Osteoblast (primary cell): ENCODE data around the gene KIAA0753. TPM values are rescaled to one million over a fixed set of nuclear protein-coding genes. Genes with fewer than 3 reads are reported as not detected.

ENCODE experiments used
- DNase-seq: peaks from one replicate; pipeline ENCODE4 v3.0.0; 2011; ENCODE audit warnings: low spot score, mixed read lengths; ENCODE audit not compliant: insufficient read length; ENCODE audit errors: missing footprints
- H2AFZ ChIP-seq: 2 replicates; pipeline ENCODE4 v1.6.0; 2011; ENCODE audit warnings: mild to moderate bottlenecking, low read length
- H3K27ac ChIP-seq: 2 replicates; pipeline ENCODE4 v1.5.1; 2011; ENCODE audit warnings: mild to moderate bottlenecking, low read depth, low read length, moderate library complexity
- H3K27me3 ChIP-seq: 2 replicates; pipeline ENCODE4 v1.6.0; 2012; ENCODE audit warnings: mild to moderate bottlenecking, control low read depth, inconsistent platforms, low read length, moderate library complexity; ENCODE audit not compliant: insufficient read depth
- H3K36me3 ChIP-seq: 2 replicates; pipeline ENCODE4 v1.5.1; 2011; ENCODE audit warnings: mild to moderate bottlenecking, low read length, control low read depth, moderate library complexity; ENCODE audit not compliant: insufficient read depth
- H3K4me1 ChIP-seq: 2 replicates; pipeline ENCODE4 v1.5.1; 2011; ENCODE audit warnings: mild to moderate bottlenecking, low read length, control low read depth, moderate library complexity; ENCODE audit not compliant: insufficient read depth
- H3K4me2 ChIP-seq: 2 replicates; pipeline ENCODE4 v1.6.0; 2011; ENCODE audit warnings: mild to moderate bottlenecking, low read length; ENCODE audit not compliant: insufficient read depth
- H3K4me3 ChIP-seq: fragments of 200-600 bp; sonication (generic); 3 replicates; pipeline ENCODE4 v1.5.1; 2012; ENCODE audit warnings: mild to moderate bottlenecking, low read length, inconsistent platforms; ENCODE audit not compliant: insufficient read depth
- H3K79me2 ChIP-seq: 2 replicates; pipeline ENCODE4 v1.6.0; 2012; ENCODE audit warnings: mild to moderate bottlenecking, low read length, control low read depth, inconsistent platforms; ENCODE audit not compliant: insufficient read depth
- H3K9me3 ChIP-seq: 2 replicates; pipeline ENCODE4 v1.5.1; 2011; ENCODE audit warnings: low read depth, low read length, control low read depth
- H4K20me1 ChIP-seq: 2 replicates; pipeline ENCODE4 v1.6.0; 2012; ENCODE audit warnings: mild to moderate bottlenecking, low read length, control low read depth; ENCODE audit not compliant: insufficient read depth
- CTCF ChIP-seq: IDR thresholded peaks from 2 replicates; pipeline ENCODE4 v1.5.1; 2011; ENCODE audit warnings: mild to moderate bottlenecking, low read depth, low read length, moderate library complexity; ENCODE audit errors: extremely low read depth
- small RNA-seq: library from RNA; depleted of rRNA; stranded (forward); fragments of <200 nt; gene quantifications from one replicate; pipeline ENCODE3, GENCODE V24; 2012
- total RNA-seq: library from RNA; depleted of rRNA; stranded (reverse); fragments of >200 nt; gene quantifications from 2 replicates; pipeline ENCODE4 v1.2.3, GENCODE V29; 2012

The KIAA0753 gene
- total RNA-seq, 1 donor: 17.0 TPM

DNA sequence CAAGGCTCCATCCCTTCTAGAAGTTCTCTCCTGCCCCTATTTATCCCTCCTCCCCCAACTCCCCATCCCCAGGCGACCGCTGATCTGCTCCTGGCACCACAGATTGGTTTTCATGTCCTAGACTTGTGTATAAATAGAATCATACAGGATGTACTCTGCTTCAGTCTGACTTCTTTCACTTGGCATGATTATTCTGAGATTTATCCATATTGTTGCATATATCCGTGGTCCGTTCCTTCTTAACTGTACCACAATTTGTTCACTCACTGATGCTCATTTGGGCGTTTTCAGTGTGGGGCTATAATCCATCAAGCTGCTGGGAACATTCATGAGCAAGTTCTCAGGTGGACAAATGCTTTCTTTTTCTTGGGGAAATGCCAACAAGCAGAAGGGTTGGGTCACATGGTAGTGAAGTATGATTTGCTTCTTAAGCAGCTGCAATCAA, 108.0 kb downstream of the KIAA0753 start:
- Histone ChIP-seq H2AFZ (no peak overlapping the region), H3K27ac (no peak overlapping the region), H3K4me1 (no peaks in the 10 kb centered on the region), H3K4me2 (no peak overlapping the region), H3K79me2 (no peaks in the 10 kb centered on the region), H3K9me3 (no peaks in the 10 kb centered on the region), H4K20me1 (no peaks in the 10 kb centered on the region), H3K27me3 (no peaks in the 10 kb centered on the region), H3K36me3 (no peaks in the 10 kb centered on the region), H3K4me3 (no peak overlapping the region)
- TF ChIP-seq CTCF: no peak
- no peak for DNase-seq

DNA sequence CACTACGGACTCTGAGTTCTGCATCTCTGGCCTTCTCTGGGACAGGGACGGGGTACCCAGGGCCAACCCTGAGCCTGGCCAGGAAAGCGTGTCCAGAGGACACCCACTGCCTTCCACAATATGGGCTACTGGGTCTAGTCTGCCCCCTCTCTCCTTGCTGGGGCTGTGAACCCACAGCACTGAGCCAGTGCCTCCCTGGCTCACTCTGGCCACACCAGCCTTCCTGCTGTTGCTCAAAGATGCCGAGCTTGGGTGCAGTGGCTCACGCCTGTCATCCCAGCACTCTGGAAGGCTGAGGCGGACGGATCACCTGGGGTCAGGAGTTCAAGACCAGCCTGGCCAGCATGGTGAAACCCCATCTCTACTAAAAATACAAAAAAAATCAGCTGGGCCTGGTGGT, 108.9 kb downstream of the KIAA0753 start:
- TF ChIP-seq CTCF: no peak
- H3K27me3 ChIP-seq: no peaks in the 10 kb centered on the region

GRCh38 chr17:6530324-6530920, 110.1 kb downstream of the KIAA0753 start:
- H3K27ac ChIP-seq: no peak overlapping the region
- H2AFZ ChIP-seq: no peak overlapping the region
- no peak for DNase-seq
- no peaks in the 10 kb centered on the region for H3K4me1 ChIP-seq
- no peak overlapping the region for H3K4me3 ChIP-seq
- no peaks in the 10 kb centered on the region for H3K27me3 ChIP-seq
- no peaks in the 10 kb centered on the region for H4K20me1 ChIP-seq
- H3K4me2 ChIP-seq: no peak overlapping the region
- no peaks in the 10 kb centered on the region for H3K36me3 ChIP-seq
- no peaks in the 10 kb centered on the region for H3K79me2 ChIP-seq
- no peak for TF ChIP-seq CTCF
- no peaks in the 10 kb centered on the region for H3K9me3 ChIP-seq

More for the DNA sequence above, 108.9 kb downstream of the KIAA0753 start:
- no peak overlapping the region for H3K4me3 ChIP-seq
- H3K4me2 ChIP-seq: no peak overlapping the region
- H3K4me1 ChIP-seq: no peaks in the 10 kb centered on the region
- no peaks in the 10 kb centered on the region for H3K79me2 ChIP-seq
- H3K27ac ChIP-seq: no peak overlapping the region
- H2AFZ ChIP-seq: no peak overlapping the region
- no peak for DNase-seq
- no peaks in the 10 kb centered on the region for H3K36me3 ChIP-seq
- H3K9me3 ChIP-seq: no peaks in the 10 kb centered on the region
- no peaks in the 10 kb centered on the region for H4K20me1 ChIP-seq

GRCh38 chr17:6528557-6528956, 112.0 kb downstream of the KIAA0753 start:
- Histone ChIP-seq H3K27ac (no peak overlapping the region), H3K36me3 (no peaks in the 10 kb centered on the region), H3K4me2 (no peak overlapping the region), H2AFZ (no peak overlapping the region), H3K79me2 (no peaks in the 10 kb centered on the region), H3K4me1 (no peaks in the 10 kb centered on the region), H3K27me3 (no peaks in the 10 kb centered on the region), H3K4me3 (no peak overlapping the region), H3K9me3 (no peaks in the 10 kb centered on the region), H4K20me1 (no peaks in the 10 kb centered on the region)
- no peak for TF ChIP-seq CTCF
- no peak for DNase-seq

Small RNAs within 50 kb of the gene (small RNA-seq; reads per million reads assigned to genes)
- gene MIR4520-1: not detected
- 1.3 reads per million, percentile 45 among the genes with 10 or more reads in this experiment for gene RNA5SP435

Other genes with a start within 250 kb of the KIAA0753 start
- gene AIPL1, start 205.6 kb downstream of the KIAA0753 start, total RNA-seq: not detected in 2 replicates
- gene PIMREG, start 196.3 kb downstream of the KIAA0753 start, total RNA-seq: 3.5 and 5.1 TPM in 2 replicates
- gene PITPNM3, start 84.2 kb downstream of the KIAA0753 start, total RNA-seq: 1.8 TPM in 2 replicates
- gene TXNDC17, start 349 bp upstream of the KIAA0753 start, total RNA-seq: 70.6 and 79.0 TPM in 2 replicates
- gene MED31, start 10.9 kb upstream of the KIAA0753 start, total RNA-seq: 5.4 and 9.1 TPM in 2 replicates
- gene C17orf100, start 11.1 kb upstream of the KIAA0753 start, total RNA-seq: 0.29 and 0.72 TPM in 2 replicates
- gene SLC13A5, start 72.7 kb upstream of the KIAA0753 start, total RNA-seq: not detected in 2 replicates
- gene XAF1, start 115.3 kb upstream of the KIAA0753 start, total RNA-seq: 36.2 and 48.5 TPM in 2 replicates
- gene FBXO39, start 135.5 kb upstream of the KIAA0753 start, total RNA-seq: 0.36 and 0.59 TPM in 2 replicates
- not detected in 2 replicates for gene TEKT1, start 191.0 kb upstream of the KIAA0753 start, total RNA-seq